NCI-H510A (cell line): ENCODE measurements around the gene APPBP2.
"Not testable (repeated sequence)": the region's sequence is repeated elsewhere in the genome, so short reads cannot be mapped to it uniquely, and the experiment has no call there.

Experiments used
- DNase-seq: peaks from one replicate; lab custom pipeline; 2025; lab: John Stamatoyannopoulos, UW

The APPBP2 gene

GRCh38 chr17:60493847-60494321 is 32.2 kb downstream of the APPBP2 start:
- no peak for DNase-seq

DNA sequence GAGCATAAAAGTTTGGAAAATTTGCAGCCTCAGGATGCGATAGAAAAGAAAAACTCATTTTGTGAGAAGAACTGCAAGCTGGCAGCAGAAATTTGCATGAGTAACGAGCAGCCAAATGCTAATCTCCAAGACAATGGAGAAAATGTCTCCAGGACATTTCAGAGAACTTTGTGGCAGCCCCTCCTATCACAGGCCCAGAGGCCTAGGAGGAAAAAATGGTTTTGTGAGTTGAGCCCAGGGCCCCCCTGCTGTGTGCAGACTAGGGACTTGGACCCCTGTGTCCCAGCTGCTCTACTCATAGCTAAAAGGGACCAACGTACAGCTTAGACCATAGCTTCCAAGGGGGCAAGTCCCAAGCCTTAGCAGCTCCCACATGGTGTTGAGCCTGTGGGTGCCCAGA is 34.3 kb downstream of the APPBP2 start:
- no peak for DNase-seq

DNA sequence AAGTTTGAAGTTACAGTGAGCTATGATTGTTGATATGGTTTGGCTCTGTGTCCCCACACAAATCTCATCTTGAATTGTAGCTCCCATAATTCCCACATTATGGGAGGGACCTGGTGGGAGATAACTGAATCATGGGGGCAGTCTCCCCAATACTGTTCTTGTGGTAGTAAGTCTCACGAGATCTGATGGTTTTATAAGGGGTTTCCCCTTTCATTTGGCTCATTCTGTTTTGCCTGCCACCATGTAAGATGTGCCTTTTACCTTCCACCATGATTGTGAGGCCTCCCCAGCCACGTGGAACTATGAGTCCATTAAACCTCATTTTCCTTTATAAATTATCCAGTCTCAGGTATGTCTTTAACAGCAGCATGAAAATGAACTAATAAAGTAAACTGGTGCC is 35.4 kb downstream of the APPBP2 start:
- DNase-seq = not testable (repeated sequence)

DNA sequence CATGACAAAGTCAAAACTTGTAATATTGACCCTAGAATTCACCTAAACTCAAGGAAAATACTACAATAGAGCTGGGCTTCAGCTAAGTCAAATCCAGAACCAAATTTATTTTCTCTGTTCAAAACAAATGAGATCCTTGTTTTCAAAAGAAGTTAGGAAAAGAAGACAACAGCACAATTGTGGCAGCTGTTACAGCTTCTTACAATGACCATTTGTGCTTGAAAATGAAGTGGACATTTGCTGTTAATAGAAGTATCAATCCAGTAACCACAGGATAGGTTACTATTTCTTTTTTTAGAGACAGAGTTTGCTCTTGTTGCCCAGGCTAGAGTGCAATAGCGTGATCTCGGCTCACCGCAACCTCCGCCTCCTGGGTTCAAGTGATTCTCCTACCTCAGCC is 44.4 kb downstream of the APPBP2 start:
- no peak for DNase-seq

DNA sequence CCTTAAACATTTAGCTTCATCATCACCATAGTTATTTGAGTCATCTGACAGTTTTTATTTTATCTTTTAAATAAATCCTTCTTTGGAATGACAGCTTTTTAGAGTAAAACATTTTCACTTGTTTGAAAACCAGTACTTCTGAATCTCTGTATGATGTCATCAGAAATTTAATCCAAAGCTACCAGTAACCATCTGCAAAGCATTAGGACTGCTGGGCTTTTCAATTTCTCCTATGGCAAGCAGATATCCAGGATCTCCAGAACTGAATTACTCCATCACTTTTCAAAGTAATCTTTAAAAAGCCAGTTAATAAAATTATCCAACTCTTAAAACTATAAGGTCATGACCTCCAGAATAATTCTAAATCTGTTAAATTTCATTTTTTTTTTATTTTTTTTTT is 52.3 kb downstream of the APPBP2 start:
- DNase-seq = no peak

GRCh38 chr17:60472449-60472848 is 53.6 kb downstream of the APPBP2 start:
- no peak for DNase-seq

DNA sequence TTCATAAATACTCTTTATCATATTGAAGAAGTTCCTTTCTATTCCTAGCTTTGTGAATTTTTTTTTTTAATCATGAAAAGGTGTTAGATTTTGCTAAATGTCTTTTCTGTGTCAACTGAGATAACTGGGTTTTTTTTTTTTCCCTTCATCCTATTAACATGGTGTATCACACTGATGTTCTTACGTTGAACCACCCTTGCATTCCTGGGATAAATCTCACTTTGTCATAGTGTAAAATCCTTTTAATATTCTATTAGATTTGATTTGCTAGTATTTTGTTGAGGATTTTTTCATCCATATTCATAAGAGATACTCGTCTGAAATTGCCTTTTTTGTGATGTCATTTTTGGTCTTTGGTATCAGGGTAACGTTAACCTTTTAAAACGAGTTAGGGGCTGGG is 54.6 kb downstream of the APPBP2 start:
- DNase-seq = no peak

- DNase-seq = no peak
Observed at GRCh38 chr17:60468371-60468770, 57.7 kb downstream of the APPBP2 start.

- no peak for DNase-seq
Observed at GRCh38 chr17:60464343-60464742, 61.7 kb downstream of the APPBP2 start.

GRCh38 chr17:60463157-60463835 is 62.7 kb downstream of the APPBP2 start:
- no peak for DNase-seq

DNA sequence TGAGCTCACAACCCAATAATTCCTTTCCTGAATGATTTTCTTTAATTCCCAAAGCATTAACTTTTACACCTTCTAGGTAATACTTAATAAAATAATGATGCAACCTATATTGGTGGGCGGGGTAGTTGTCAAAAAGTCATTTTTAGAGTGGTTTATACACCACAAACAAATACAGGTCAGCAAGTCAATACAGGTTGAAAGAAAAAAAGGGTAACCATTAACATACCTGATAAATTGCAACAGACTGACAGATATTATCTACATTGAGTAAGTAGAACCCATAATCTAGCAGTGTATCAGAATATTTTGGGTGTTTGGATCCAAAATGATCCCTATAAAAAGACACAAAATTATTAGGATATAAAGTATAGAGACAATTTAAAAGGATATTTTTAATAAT is 64.5 kb downstream of the APPBP2 start:
- no peak for DNase-seq

GRCh38 chr17:60457148-60457547 is 68.9 kb downstream of the APPBP2 start:
- DNase-seq = no peak

DNA sequence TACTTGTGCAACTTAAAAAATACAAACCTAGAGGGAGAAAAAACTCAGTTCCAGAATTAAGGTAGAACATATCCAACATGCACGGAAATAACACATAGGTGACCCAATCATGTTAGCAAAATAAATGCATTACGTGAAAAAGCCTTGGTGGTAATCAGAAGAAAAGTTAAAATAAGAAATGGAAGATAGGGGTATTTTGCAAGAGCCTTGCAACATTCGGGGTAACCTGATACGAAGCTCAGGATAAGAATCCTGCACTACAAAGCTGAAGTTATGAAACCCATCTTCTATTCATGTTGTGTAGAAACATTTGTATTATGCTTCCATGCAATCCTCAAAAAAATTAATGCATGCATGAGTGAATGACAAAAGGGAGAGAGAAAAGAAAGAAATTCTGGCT is 70.7 kb downstream of the APPBP2 start:
- no peak for DNase-seq

DNA sequence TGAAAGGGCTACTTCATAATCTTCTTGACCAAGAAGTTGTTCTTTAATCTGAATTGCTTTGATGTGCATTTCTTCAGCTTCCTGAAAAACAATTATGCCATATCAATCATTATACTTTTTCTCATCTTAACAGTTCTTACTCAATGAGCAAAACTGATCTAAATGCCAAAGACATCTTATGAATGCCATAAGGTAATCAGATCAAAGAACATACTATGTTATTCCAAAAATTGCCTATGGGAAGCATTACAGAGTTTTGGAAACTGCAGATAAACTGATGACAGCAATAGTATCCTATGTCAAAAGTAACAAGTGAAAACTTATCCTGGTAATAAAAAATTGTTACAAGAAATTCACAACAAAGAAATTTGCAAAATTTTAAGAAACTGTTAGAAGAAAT is 74.1 kb downstream of the APPBP2 start:
- DNase-seq = no peak

DNA sequence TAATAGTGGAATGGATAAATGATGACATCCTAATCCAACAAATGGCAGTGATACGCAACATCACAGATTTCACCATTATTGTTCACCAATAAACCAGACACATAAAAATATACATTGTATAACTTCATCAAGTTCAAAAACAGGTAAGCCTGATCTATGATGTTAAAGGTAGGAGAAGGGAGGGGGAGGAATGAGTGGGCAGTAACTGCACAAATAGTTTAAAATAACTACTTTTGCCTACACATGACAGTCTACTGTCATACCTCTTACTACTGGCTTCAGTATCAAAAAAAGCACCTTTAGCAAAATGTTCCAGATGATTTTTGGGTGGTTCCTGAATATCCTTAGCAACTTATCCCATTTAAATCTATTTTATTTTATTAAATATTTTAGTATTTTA is 75.0 kb downstream of the APPBP2 start:
- DNase-seq = no peak

- no peak for DNase-seq
Observed at GRCh38 chr17:60447375-60447774, 78.7 kb downstream of the APPBP2 start.

- DNase-seq = no peak
Observed at GRCh38 chr17:60445144-60445543, 80.9 kb downstream of the APPBP2 start.

GRCh38 chr17:60443713-60444112 is 82.3 kb downstream of the APPBP2 start:
- DNase-seq = no peak

DNA sequence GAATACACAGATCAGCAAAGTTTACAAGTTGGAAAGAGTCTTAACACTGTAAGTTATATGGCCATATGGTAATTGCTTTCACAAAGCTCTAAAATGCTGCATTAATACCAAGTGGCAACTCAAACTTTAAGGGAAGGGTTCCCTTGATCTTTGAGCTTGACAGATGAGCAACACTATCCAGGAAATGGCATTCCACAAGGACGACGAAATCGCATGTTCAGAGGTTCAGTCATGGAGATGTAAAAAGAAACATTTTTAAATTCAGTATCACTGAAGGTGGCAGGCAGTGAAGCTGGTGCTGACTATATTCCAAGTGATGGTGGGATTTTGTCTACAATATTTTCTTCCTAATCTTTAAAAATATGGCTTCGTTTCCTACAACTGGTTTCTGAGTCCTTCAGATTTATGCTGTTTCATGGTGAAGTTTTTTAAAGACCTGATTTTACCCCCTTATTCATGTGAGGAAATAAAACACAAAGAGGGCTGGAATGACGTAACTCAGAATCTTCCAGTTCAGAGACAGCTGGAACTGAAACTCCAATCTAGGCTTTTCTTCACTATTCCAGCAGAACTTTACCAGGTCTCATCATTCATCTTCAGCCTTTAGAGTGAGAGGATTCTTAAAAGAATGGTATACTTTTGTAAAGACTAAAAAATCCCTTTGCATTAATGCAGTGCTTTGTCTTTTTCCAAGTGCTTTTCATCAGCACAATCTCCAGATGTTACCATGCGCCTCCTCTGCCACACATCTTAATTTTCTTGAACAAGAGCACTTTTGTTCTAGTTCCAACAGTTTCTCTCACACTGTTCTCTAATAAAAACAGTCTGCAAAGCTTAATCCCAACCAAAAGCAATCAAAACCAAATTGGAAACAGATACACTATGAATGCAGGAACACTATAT is 83.5 kb downstream of the APPBP2 start:
- DNase-seq = no peak

GRCh38 chr17:60439501-60439900 is 86.5 kb downstream of the APPBP2 start:
- DNase-seq = no peak

GRCh38 chr17:60436676-60437075 is 89.4 kb downstream of the APPBP2 start:
- DNase-seq = no peak

DNA sequence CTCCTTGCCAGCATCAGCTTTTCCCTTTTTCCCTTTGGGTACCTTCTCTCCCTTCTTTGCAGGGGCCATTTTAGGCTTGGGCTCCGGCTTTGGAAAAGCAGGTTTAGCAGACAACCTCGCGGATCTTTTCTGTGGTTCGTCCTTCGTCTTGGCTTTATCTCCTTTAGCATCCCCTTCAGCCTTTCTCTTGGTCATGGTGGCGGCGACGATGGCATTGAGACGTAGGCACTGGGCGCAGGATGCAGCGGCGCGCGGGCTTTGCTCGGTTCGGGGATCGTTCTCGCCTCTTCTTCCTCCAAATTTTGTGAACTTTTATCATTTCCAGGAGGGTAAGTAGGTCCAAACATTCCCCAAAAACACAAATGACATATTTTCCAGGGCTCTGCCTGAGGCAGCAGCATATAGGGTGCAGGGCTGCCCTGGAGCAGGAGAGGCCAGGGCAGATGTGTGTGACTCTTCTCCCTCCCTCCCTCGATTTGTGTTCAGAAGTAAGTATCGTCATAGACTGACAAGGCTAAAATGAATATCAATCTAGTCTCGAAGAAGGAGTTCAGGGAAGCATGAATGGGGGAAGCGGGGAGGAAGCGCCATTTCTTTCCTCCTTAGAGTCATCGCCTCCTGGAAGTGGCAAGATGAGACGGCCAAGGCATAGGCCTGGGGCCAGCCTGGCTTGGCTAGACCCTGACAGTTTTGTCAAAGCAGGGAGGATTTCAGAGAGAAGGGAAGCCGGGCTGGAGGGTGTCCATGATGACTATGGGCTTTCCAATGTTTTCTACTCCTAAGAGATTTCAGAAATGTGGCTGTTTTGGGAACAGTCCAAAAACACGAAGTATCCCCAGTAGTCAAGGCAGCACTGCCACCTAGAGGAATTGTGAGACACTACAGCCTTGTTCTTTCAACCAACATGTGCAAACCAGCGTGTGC is 90.5 kb downstream of the APPBP2 start:
- peak; percentile 33 for DNase-seq
